ENCODE results near the gene JAKMIP2. TPM values are rescaled to one million over a fixed set of nuclear protein-coding genes. Genes with fewer than 3 reads are reported as not detected.
"Not testable (repeated sequence)": the region's sequence is repeated elsewhere in the genome, so short reads cannot be mapped to it uniquely, and the experiment has no call there.

JAKMIP2 gene
- total and polyA plus RNA-seq, 2 donors (not counting 1 experiment from before 2014, with no cell fraction given), result 1.3 to 6.5 TPM

- peaks cover 3% of the 10 kb centered on the region for H3K27me3 ChIP-seq (ENCODE audit: control insufficient read depth, insufficient read depth, low read length)
- no peak overlapping the region for H3K9ac ChIP-seq (ENCODE audit: insufficient read depth, low read length)
- no peaks in the 10 kb centered on the region for H3K4me1 ChIP-seq (ENCODE audit: control insufficient read depth, extremely low read depth, insufficient read depth, low read length)
- H3K4me2 ChIP-seq (ENCODE audit: extremely low read depth, insufficient read depth, low read length), result no peak overlapping the region
- no peaks in the 10 kb centered on the region for H3K36me3 ChIP-seq (ENCODE audit: control insufficient read depth, insufficient read depth, low read length)
- H4K20me1 ChIP-seq (ENCODE audit: control insufficient read depth, extremely low read depth, insufficient read depth, low read length), result no peaks in the 10 kb centered on the region
- no peak overlapping the region for H2AFZ ChIP-seq (ENCODE audit: low read length)
- H3K4me3 ChIP-seq (replicated peaks in 1 of 4; ENCODE audit: control extremely low read depth in 1 of 4, insufficient read depth in 1 of 4, low read depth in 3 of 4, low read length in 4 of 4), result no peak overlapping the region
- H3K27ac ChIP-seq (ENCODE audit: insufficient read depth, low read length), result no peak overlapping the region
- TF ChIP-seq EZH2 (IDR thresholded peaks at IDR 0.05; ENCODE audit: low read length, missing control alignments) (no peak), CTCF (conservative IDR thresholded peaks at IDR 0.05 in 1 of 2, IDR thresholded peaks at IDR 0.05 in 1 of 2; ENCODE audit: low read depth in 1 of 2, low read length in 2 of 2) (no peak)
- DNase-seq (ENCODE audit: low read depth in 2 of 2), result no peak
- H3K79me2 ChIP-seq (ENCODE audit: control insufficient read depth, insufficient read depth, low read length), result no peaks in the 10 kb centered on the region
- H3K9me3 ChIP-seq (ENCODE audit: control insufficient read depth, insufficient read depth, low read depth, low read length), result no peaks in the 10 kb centered on the region
Observed at GRCh38 chr5:147590096-147590495, 192.4 kb downstream of the JAKMIP2 start.

GRCh38 chr5:147586832-147587231 lies 195.7 kb downstream of the JAKMIP2 start:
- H3K36me3 ChIP-seq (ENCODE audit: control insufficient read depth, insufficient read depth, low read length), result no peaks in the 10 kb centered on the region
- H3K4me2 ChIP-seq (ENCODE audit: extremely low read depth, insufficient read depth, low read length), result no peak overlapping the region
- H3K79me2 ChIP-seq (ENCODE audit: control insufficient read depth, insufficient read depth, low read length), result no peaks in the 10 kb centered on the region
- no peaks in the 10 kb centered on the region for H3K4me1 ChIP-seq (ENCODE audit: control insufficient read depth, extremely low read depth, insufficient read depth, low read length)
- H3K9ac ChIP-seq (ENCODE audit: insufficient read depth, low read length), result no peak overlapping the region
- H3K9me3 ChIP-seq (ENCODE audit: control insufficient read depth, insufficient read depth, low read depth, low read length), result no peaks in the 10 kb centered on the region
- H2AFZ ChIP-seq (ENCODE audit: low read length), result no peak overlapping the region
- TF ChIP-seq EZH2 (IDR thresholded peaks at IDR 0.05; ENCODE audit: low read length, missing control alignments) (no peak), CTCF (conservative IDR thresholded peaks at IDR 0.05 in 1 of 2, IDR thresholded peaks at IDR 0.05 in 1 of 2; ENCODE audit: low read depth in 1 of 2, low read length in 2 of 2) (no peak)
- H3K4me3 ChIP-seq (replicated peaks in 1 of 4; ENCODE audit: control extremely low read depth in 1 of 4, insufficient read depth in 1 of 4, low read depth in 3 of 4, low read length in 4 of 4), result no peak overlapping the region
- no peak for DNase-seq (ENCODE audit: low read depth in 2 of 2)
- H4K20me1 ChIP-seq (ENCODE audit: control insufficient read depth, extremely low read depth, insufficient read depth, low read length), result no peaks in the 10 kb centered on the region
- H3K27me3 ChIP-seq (ENCODE audit: control insufficient read depth, insufficient read depth, low read length), result no peaks in the 10 kb centered on the region
- no peak overlapping the region for H3K27ac ChIP-seq (ENCODE audit: insufficient read depth, low read length)

- Histone ChIP-seq H3K27ac (ENCODE audit: insufficient read depth, low read length) (no peak overlapping the region), H3K27me3 (ENCODE audit: control insufficient read depth, insufficient read depth, low read length) (no peaks in the 10 kb centered on the region), H3K4me2 (ENCODE audit: extremely low read depth, insufficient read depth, low read length) (no peak overlapping the region), H3K4me1 (ENCODE audit: control insufficient read depth, extremely low read depth, insufficient read depth, low read length) (no peaks in the 10 kb centered on the region), H2AFZ (ENCODE audit: low read length) (no peak overlapping the region), H3K79me2 (ENCODE audit: control insufficient read depth, insufficient read depth, low read length) (no peaks in the 10 kb centered on the region), H4K20me1 (ENCODE audit: control insufficient read depth, extremely low read depth, insufficient read depth, low read length) (no peaks in the 10 kb centered on the region), H3K36me3 (ENCODE audit: control insufficient read depth, insufficient read depth, low read length) (no peaks in the 10 kb centered on the region), H3K9me3 (ENCODE audit: control insufficient read depth, insufficient read depth, low read depth, low read length) (no peaks in the 10 kb centered on the region), H3K9ac (ENCODE audit: insufficient read depth, low read length) (no peak overlapping the region), H3K4me3 (replicated peaks in 1 of 4; ENCODE audit: control extremely low read depth in 1 of 4, insufficient read depth in 1 of 4, low read depth in 3 of 4, low read length in 4 of 4) (no peak overlapping the region)
- no peak for DNase-seq (ENCODE audit: low read depth in 2 of 2)
- TF ChIP-seq CTCF (conservative IDR thresholded peaks at IDR 0.05 in 1 of 2, IDR thresholded peaks at IDR 0.05 in 1 of 2; ENCODE audit: low read depth in 1 of 2, low read length in 2 of 2) (no peak), EZH2 (IDR thresholded peaks at IDR 0.05; ENCODE audit: low read length, missing control alignments) (no peak)
Observed at GRCh38 chr5:147586221-147586620, 196.3 kb downstream of the JAKMIP2 start.

GRCh38 chr5:147582272-147582671 lies 200.3 kb downstream of the JAKMIP2 start:
- H3K4me1 ChIP-seq (ENCODE audit: control insufficient read depth, extremely low read depth, insufficient read depth, low read length); H3K27me3 ChIP-seq (ENCODE audit: control insufficient read depth, insufficient read depth, low read length); H3K4me2 ChIP-seq (ENCODE audit: extremely low read depth, insufficient read depth, low read length); H3K4me3 ChIP-seq (replicated peaks in 1 of 4; ENCODE audit: control extremely low read depth in 1 of 4, insufficient read depth in 1 of 4, low read depth in 3 of 4, low read length in 4 of 4); H3K27ac ChIP-seq (ENCODE audit: insufficient read depth, low read length); H3K79me2 ChIP-seq (ENCODE audit: control insufficient read depth, insufficient read depth, low read length); H3K36me3 ChIP-seq (ENCODE audit: control insufficient read depth, insufficient read depth, low read length); H4K20me1 ChIP-seq (ENCODE audit: control insufficient read depth, extremely low read depth, insufficient read depth, low read length); DNase-seq (ENCODE audit: low read depth in 2 of 2); H3K9me3 ChIP-seq (ENCODE audit: control insufficient read depth, insufficient read depth, low read depth, low read length); H2AFZ ChIP-seq (ENCODE audit: low read length); H3K9ac ChIP-seq (ENCODE audit: insufficient read depth, low read length): not testable (repeated sequence)

GRCh38 chr5:147580418-147580817 lies 202.1 kb downstream of the JAKMIP2 start:
- DNase-seq (ENCODE audit: low read depth in 2 of 2), result not testable (repeated sequence)

More at GRCh38 chr5:147580418-147580817, 202.1 kb downstream of the JAKMIP2 start:
- not testable (repeated sequence) for H3K4me2 ChIP-seq (ENCODE audit: extremely low read depth, insufficient read depth, low read length); H4K20me1 ChIP-seq (ENCODE audit: control insufficient read depth, extremely low read depth, insufficient read depth, low read length); H3K9ac ChIP-seq (ENCODE audit: insufficient read depth, low read length); H3K9me3 ChIP-seq (ENCODE audit: control insufficient read depth, insufficient read depth, low read depth, low read length); H3K27ac ChIP-seq (ENCODE audit: insufficient read depth, low read length); H3K36me3 ChIP-seq (ENCODE audit: control insufficient read depth, insufficient read depth, low read length); H3K4me1 ChIP-seq (ENCODE audit: control insufficient read depth, extremely low read depth, insufficient read depth, low read length); H3K27me3 ChIP-seq (ENCODE audit: control insufficient read depth, insufficient read depth, low read length); H3K4me3 ChIP-seq (replicated peaks in 1 of 4; ENCODE audit: control extremely low read depth in 1 of 4, insufficient read depth in 1 of 4, low read depth in 3 of 4, low read length in 4 of 4); H2AFZ ChIP-seq (ENCODE audit: low read length); H3K79me2 ChIP-seq (ENCODE audit: control insufficient read depth, insufficient read depth, low read length)
